H9 (cell line): ENCODE results near the gene FNIP2. TPM values are rescaled to one million over a fixed set of nuclear protein-coding genes. Genes with fewer than 3 reads are reported as not detected.

Experiments used
- DNase-seq: peaks from one replicate; pipeline ENCODE4 v3.0.0-alpha.2; 2017
- H2AFZ ChIP-seq: one replicate; pipeline ENCODE4 v1.6.1; 2013; ENCODE audit warnings: mild to moderate bottlenecking, low read length, control low read depth, moderate library complexity
- H2AK5ac ChIP-seq: 2 replicates; pipeline ENCODE4 v1.6.1; 2013; ENCODE audit warnings: low read length, control low read depth, mixed read lengths; ENCODE audit not compliant: insufficient read length
- H2BK120ac ChIP-seq: one replicate; pipeline ENCODE4 v1.6.1; 2013; ENCODE audit warnings: low read depth, mild to moderate bottlenecking, low read length, control low read depth, inconsistent platforms; ENCODE audit not compliant: poor library complexity, severe bottlenecking
- H2BK12ac ChIP-seq: 2 replicates; pipeline ENCODE4 v1.6.1; 2013; ENCODE audit warnings: low read length, control low read depth, mixed read lengths, low read depth; ENCODE audit not compliant: insufficient read length
- H2BK15ac ChIP-seq: 2 replicates; pipeline ENCODE4 v1.6.1; 2013; ENCODE audit warnings: low read depth, low read length, control low read depth
- H2BK20ac ChIP-seq: one replicate; pipeline ENCODE4 v1.6.1; 2013; ENCODE audit warnings: low read depth, mild to moderate bottlenecking, low read length, control low read depth, inconsistent platforms; ENCODE audit not compliant: poor library complexity, severe bottlenecking
- H2BK5ac ChIP-seq: 2 replicates; pipeline ENCODE4 v1.6.1; 2013; ENCODE audit warnings: low read length, control low read depth, mixed read lengths; ENCODE audit not compliant: insufficient read length
- H3K14ac ChIP-seq: 2 replicates; pipeline ENCODE4 v1.6.1; 2013; ENCODE audit warnings: low read length, control low read depth; ENCODE audit not compliant: insufficient read depth
- H3K18ac ChIP-seq: 2 replicates; pipeline ENCODE4 v1.6.1; 2013; ENCODE audit warnings: low read depth, mild to moderate bottlenecking, mixed read lengths, low read length, control low read depth; ENCODE audit not compliant: insufficient read length
- H3K23ac ChIP-seq: 2 replicates; pipeline ENCODE4 v1.6.1; 2013; ENCODE audit warnings: low read length, control low read depth, mixed read lengths, low read depth; ENCODE audit not compliant: insufficient read length
- H3K23me2 ChIP-seq: 2 replicates; pipeline ENCODE4 v1.6.1; 2013; ENCODE audit warnings: low read depth, mild to moderate bottlenecking, mixed read lengths, low read length, control low read depth; ENCODE audit not compliant: insufficient read length, poor library complexity, severe bottlenecking
- H3K27ac ChIP-seq: 2 replicates; pipeline ENCODE4 v1.5.1; 2013; ENCODE audit warnings: low read length, control low read depth, mixed read lengths, low read depth; ENCODE audit not compliant: insufficient read length
- H3K27me3 ChIP-seq: 2 replicates; pipeline ENCODE4 v1.6.1; 2013; ENCODE audit warnings: low read length, control low read depth, inconsistent platforms; ENCODE audit not compliant: insufficient read depth
- H3K4ac ChIP-seq: 2 replicates; pipeline ENCODE4 v1.6.1; 2013; ENCODE audit warnings: low read depth, mild to moderate bottlenecking, control low read depth, inconsistent platforms, low read length, moderate library complexity
- H3K4me1 ChIP-seq: 2 replicates; pipeline ENCODE4 v1.6.1; 2013; ENCODE audit warnings: low read length, control low read depth, inconsistent platforms; ENCODE audit not compliant: insufficient read depth
- H3K4me2 ChIP-seq: 2 replicates; pipeline ENCODE4 v1.6.1; 2013; ENCODE audit warnings: low read length, control low read depth, mixed read lengths; ENCODE audit not compliant: insufficient read length, insufficient read depth
- H3K56ac ChIP-seq: 2 replicates; pipeline ENCODE4 v1.6.1; 2013; ENCODE audit warnings: low read depth, mild to moderate bottlenecking, mixed read lengths, low read length, control low read depth; ENCODE audit not compliant: insufficient read length
- H3K79me1 ChIP-seq: 2 replicates; pipeline ENCODE4 v1.6.1; 2013; ENCODE audit warnings: low read depth, mild to moderate bottlenecking, moderate library complexity, low read length, control low read depth, inconsistent platforms; ENCODE audit not compliant: insufficient read depth, poor library complexity, severe bottlenecking
- H3K79me2 ChIP-seq: 2 replicates; pipeline ENCODE4 v1.6.1; 2013; ENCODE audit warnings: low read length, control low read depth, inconsistent platforms; ENCODE audit not compliant: insufficient read depth
- H3K9ac ChIP-seq: 2 replicates; pipeline ENCODE4 v1.6.1; 2013; ENCODE audit warnings: low read length, control low read depth, mixed read lengths; ENCODE audit not compliant: insufficient read length; ENCODE audit errors: extremely low read depth
- H3K9me3 ChIP-seq: one replicate; pipeline ENCODE4 v1.6.1; 2013; ENCODE audit warnings: low read depth, low read length, inconsistent platforms; ENCODE audit not compliant: control insufficient read depth
- H3T11ph ChIP-seq: one replicate; pipeline ENCODE4 v1.6.1; 2013; ENCODE audit warnings: mild to moderate bottlenecking, low read length, control low read depth, inconsistent platforms
- H4K20me1 ChIP-seq: one replicate; pipeline ENCODE4 v1.6.1; 2013; ENCODE audit not compliant: control insufficient read depth, insufficient read length, insufficient read depth
- H4K5ac ChIP-seq: 2 replicates; pipeline ENCODE4 v1.6.1; 2013; ENCODE audit warnings: low read depth, mild to moderate bottlenecking, mixed read lengths, low read length, control low read depth; ENCODE audit not compliant: insufficient read length
- H4K8ac ChIP-seq: replicated peaks from 2 replicates; pipeline ENCODE4 v1.6.1; 2013; ENCODE audit warnings: low read length, control low read depth, mixed read lengths, low read depth; ENCODE audit not compliant: insufficient read length
- H4K91ac ChIP-seq: 2 replicates; pipeline ENCODE4 v1.6.1; 2013; ENCODE audit warnings: low read depth, mild to moderate bottlenecking, moderate library complexity, mixed read lengths, low read length, control low read depth; ENCODE audit not compliant: insufficient read length
- H3K27ac Mint-ChIP-seq, 3 experiments: 2 replicates in 2 of 3; 3 replicates in 1 of 3; pipeline ENCODE4 v1.8.0; 2020 to 2021; ENCODE audit warnings: mixed read lengths in 3 of 3, mild to moderate bottlenecking in 1 of 3, moderate library complexity in 1 of 3
- H3K27me3 Mint-ChIP-seq: 2 replicates; pipeline ENCODE4 v1.8.0; 2021; ENCODE audit warnings: low read depth, mild to moderate bottlenecking, moderate library complexity, mixed read lengths
- H3K36me3 Mint-ChIP-seq, 3 experiments: 2 replicates in 2 of 3; 3 replicates in 1 of 3; pipeline ENCODE4 v1.8.0; 2020 to 2021; ENCODE audit warnings: low read depth in 3 of 3, mixed read lengths in 3 of 3; ENCODE audit not compliant: insufficient read depth in 1 of 3
- H3K4me1 Mint-ChIP-seq, 2 experiments: 2 replicates each; pipeline ENCODE4 v1.8.0; 2020; ENCODE audit warnings: mixed read lengths in 2 of 2
- H3K4me3 Mint-ChIP-seq, 2 experiments: 2 replicates in 1 of 2; 3 replicates in 1 of 2; pipeline ENCODE4 v1.8.0; 2020 to 2021; ENCODE audit warnings: mild to moderate bottlenecking in 2 of 2, mixed read lengths in 2 of 2, moderate library complexity in 1 of 2
- H3K9me3 Mint-ChIP-seq, 2 experiments: 2 replicates in 1 of 2; 3 replicates in 1 of 2; pipeline ENCODE4 v1.8.0; 2020; ENCODE audit warnings: mild to moderate bottlenecking in 2 of 2, mixed read lengths in 2 of 2, moderate library complexity in 1 of 2
- CTCF ChIP-seq: fragments of 200-600 bp; sonication (generic); conservative IDR thresholded peaks from 3 replicates; pipeline ENCODE4 v1.8.0; 2021; ENCODE audit warnings: antibody characterized with exemption, mild to moderate bottlenecking
- WGBS: extraction: QIAGEN DNeasy Blood & Tissue Kit; methylation state at CpG from one replicate; pipeline ENCODE4 v1.1.7; 2013; ENCODE audit warnings: missing lambda C conversion rate, low lambda C conversion rate, mixed read lengths; ENCODE audit not compliant: insufficient read length; ENCODE audit errors: extremely low coverage; 5-methylcytosine and 5-hydroxymethylcytosine counted together
- total RNA-seq: library from RNA; stranded (reverse); gene quantifications from 2 replicates; pipeline ENCODE4 v1.2.1, GENCODE V29; 2021

FNIP2 gene
- total RNA-seq, 1 experiment from 2014 or later: 9.6 TPM

- no peak overlapping the region for H2AK5ac ChIP-seq
- no peak for TF ChIP-seq CTCF
- no peaks in the 10 kb centered on the region for H3K4me1 ChIP-seq
- H3K9me3 Mint-ChIP-seq: no peaks in the 10 kb centered on the region
- H3K4me1 Mint-ChIP-seq: peaks cover 5 to 8% of the 10 kb centered on the region in 2 experiments
- no peak overlapping the region for H4K91ac ChIP-seq
- peak overlapping the region in 1 of 3 experiments; percentile 38; a peak in 1 of 7 replicates for H3K27ac Mint-ChIP-seq
- DNase-seq: no peak
- H2BK12ac ChIP-seq: no peak overlapping the region
- H3K4ac ChIP-seq: no peak overlapping the region
- WGBS: no CpG with 5 or more reads among the region's 6 CpGs
- no peaks in the 10 kb centered on the region for H3K27me3 ChIP-seq
- H3K23me2 ChIP-seq: no peaks in the 10 kb centered on the region
- H2BK20ac ChIP-seq: no peak overlapping the region
- no peaks in the 10 kb centered on the region for H3K36me3 Mint-ChIP-seq
- H2AFZ ChIP-seq: no peak overlapping the region
- no peaks in the 10 kb centered on the region for H3K79me2 ChIP-seq
- H3K9me3 ChIP-seq: no peaks in the 10 kb centered on the region
- no peak overlapping the region for H4K8ac ChIP-seq
- H3K4me2 ChIP-seq: no peak overlapping the region
- H2BK15ac ChIP-seq: no peak overlapping the region
- no peaks in the 10 kb centered on the region for H4K20me1 ChIP-seq
- H3K9ac ChIP-seq: no peak overlapping the region
- no peaks in the 10 kb centered on the region for H3K79me1 ChIP-seq
- no peak overlapping the region for H3K56ac ChIP-seq
- no peaks in the 10 kb centered on the region for H3K27me3 Mint-ChIP-seq
- H3K18ac ChIP-seq: no peak overlapping the region
- no peak overlapping the region for H3T11ph ChIP-seq
- no peak overlapping the region for H3K4me3 Mint-ChIP-seq
- no peak overlapping the region for H4K5ac ChIP-seq
- no peak overlapping the region for H3K23ac ChIP-seq
- H2BK5ac ChIP-seq: no peak overlapping the region
- H3K14ac ChIP-seq: no peak overlapping the region; the same call in 1 of the 2 replicates
- no peak overlapping the region for H2BK120ac ChIP-seq
- H3K27ac ChIP-seq: no peak overlapping the region
These were observed 85.4 kb downstream of the FNIP2 start for GRCh38 chr4:158854236-158854635.
